Spleen (tissue), 11 donors: ENCODE results near the gene HECW1. TPM values are rescaled to one million over a fixed set of nuclear protein-coding genes. Genes with fewer than 3 reads are reported as not detected.

Experiments
- DNase-seq: peaks from one replicate; pipeline ENCODE4 v3.0.0-alpha.2; 2020
- H3K27ac ChIP-seq, 8 donors: fragments of 200-600 bp; sonication (generic) in 7 of 8; 1 replicate in 4 of 8; 2 replicates in 4 of 8; pipeline versions ENCODE4 v1.5.0 to v1.8.0; 2016 to 2021; ENCODE audit warnings: inconsistent platforms in 4 of 8, mild to moderate bottlenecking in 4 of 8, moderate library complexity in 1 of 8
- H3K27me3 ChIP-seq, 7 donors: fragments of 200-600 bp; sonication (generic) in 6 of 7; replicated peaks in 1 of 7; 1 replicate in 4 of 7; 2 replicates in 3 of 7; pipeline versions ENCODE4 v1.5.0 to v1.8.0; 2016 to 2021; ENCODE audit warnings: inconsistent platforms in 3 of 7, mild to moderate bottlenecking in 1 of 7
- H3K36me3 ChIP-seq, 6 donors: fragments of 200-600 bp; sonication (generic) in 5 of 6; 1 replicate in 4 of 6; 2 replicates in 2 of 6; pipeline versions ENCODE4 v1.5.0 to v1.8.0; 2016 to 2021; ENCODE audit warnings: inconsistent platforms in 2 of 6
- H3K4me1 ChIP-seq, 6 donors: fragments of 200-600 bp; sonication (generic) in 5 of 6; 1 replicate in 3 of 6; 2 replicates in 3 of 6; pipeline versions ENCODE4 v1.5.0 to v1.8.0; 2016 to 2021; ENCODE audit warnings: inconsistent platforms in 3 of 6
- H3K4me3 ChIP-seq, 8 donors: fragments of 200-600 bp; sonication (generic) in 7 of 8; 1 replicate in 4 of 8; 2 replicates in 4 of 8; pipeline versions ENCODE4 v1.5.0 to v1.8.0; 2016 to 2021; ENCODE audit warnings: inconsistent platforms in 4 of 8, mild to moderate bottlenecking in 4 of 8, moderate library complexity in 2 of 8
- H3K9me3 ChIP-seq, 8 donors: fragments of 200-600 bp; sonication (generic) in 7 of 8; 1 replicate in 4 of 8; 2 replicates in 4 of 8; pipeline versions ENCODE4 v1.5.0 to v1.8.0; 2016 to 2021; ENCODE audit warnings: inconsistent platforms in 4 of 8
- POLR2A ChIP-seq, 3 donors: fragments of 450-650 bp; IDR thresholded peaks; one replicate each; pipeline ENCODE4 v1.5.1; 2017; ENCODE audit warnings: antibody characterized with exemption in 3 of 3, mild to moderate bottlenecking in 1 of 3
- POLR2AphosphoS5 ChIP-seq, 3 donors: sonication (generic); formaldehyde crosslinking; IDR thresholded peaks; one replicate each; pipeline ENCODE4 v1.5.1; 2017; ENCODE audit warnings: antibody characterized with exemption in 3 of 3
- WGBS, 5 donors: extraction: QIAGEN DNeasy Blood & Tissue Kit in 3 of 5; methylation state at CpG; one replicate each; pipeline versions ENCODE4 v1.1.5 to v1.1.7; 2013 to 2018; 5-methylcytosine and 5-hydroxymethylcytosine counted together
- intact Hi-C: fragments of 100-400 bp; cut with DNase I; formaldehyde crosslinking; loops from one replicate; pipeline ENCODE4 v1.15.0; 2023; ENCODE audit warnings: low total_unique reads
- polyA plus RNA-seq, 3 donors: library from polyadenylated mRNA; stranded (reverse); fragments of 200-250 nt; gene quantifications; one replicate each; pipeline ENCODE4 v1.2.1, GENCODE V29; 2013
- total RNA-seq, 7 donors: library from RNA; depleted of rRNA in 3 of 7; stranded (reverse); fragments of >200 nt in 3 of 7; fragmentation: NEBNext Ultra II Directional in 4 of 7; extraction: Animal tissue kit (Norgen Biotek cat#: 25700) in 4 of 7; gene quantifications; one replicate each; pipeline versions ENCODE4 v1.1.0 to v1.2.1, GENCODE V29; 2016 to 2021
- TF ChIP-seq, protein P1 (sequence below), 11 experiments: fragments of 200-600 bp in 7 of 11; fragments of 450-650 bp in 4 of 11; sonication (generic) in 4 of 11; IDR thresholded peaks in 8 of 11; conservative IDR thresholded peaks in 3 of 11; 1 replicate in 7 of 11; 2 replicates in 4 of 11; pipeline versions ENCODE4 v1.4.0 to v1.8.0; 2016 to 2021; ENCODE audit warnings: antibody characterized with exemption in 11 of 11, inconsistent platforms in 4 of 11, mild to moderate bottlenecking in 1 of 11
- donor health status: healthy with polysubstance abuse.
- donor health status: DM: no; HTN: no; CAD: no; lungs with moderate emphysema.
- donor health status: DM: no; HTN: no; CAD: no.
- donor health status: Bipolar disorder and iron deficiency.
- donor health status: healthy.
- donor health status: DM: no; HTN: no; CAD: no.
- donor health status: DM: yes; HTN: yes; CAD: no.

The HECW1 gene
- total and polyA plus RNA-seq, 10 donors = 0.03 to 1.5 (median 0.40) TPM; not detected in 1

DNA sequence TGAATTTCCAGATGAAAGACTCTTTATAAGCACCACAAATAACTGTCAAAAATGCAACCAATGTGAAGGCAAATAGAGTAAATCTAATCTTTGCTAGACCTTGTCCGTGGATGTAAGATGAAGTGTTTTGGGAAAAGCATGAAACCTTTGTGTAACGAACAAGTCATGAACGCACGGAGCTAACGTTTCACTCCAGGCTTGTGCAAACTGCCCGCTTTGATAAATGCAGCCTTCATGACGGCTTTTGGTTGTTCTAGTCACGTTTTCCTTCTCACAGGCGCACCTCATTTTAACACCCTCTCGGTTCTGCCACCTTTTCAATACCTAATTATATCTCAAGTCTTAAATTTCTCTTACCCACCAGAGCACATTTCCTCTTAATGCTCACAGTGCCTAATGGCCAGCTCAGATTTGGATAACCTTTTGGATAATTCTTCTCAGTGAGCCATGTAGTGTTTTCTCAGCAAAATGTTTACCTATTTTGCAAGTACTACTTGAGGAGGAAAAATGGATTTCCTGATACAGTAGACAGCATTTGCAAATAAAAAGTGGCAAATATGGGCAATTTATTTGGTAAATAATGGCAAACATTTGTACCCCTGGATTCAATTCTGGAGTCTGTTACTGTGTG, 63.2 kb downstream of the HECW1 start:
- TF ChIP-seq, protein P1, sequence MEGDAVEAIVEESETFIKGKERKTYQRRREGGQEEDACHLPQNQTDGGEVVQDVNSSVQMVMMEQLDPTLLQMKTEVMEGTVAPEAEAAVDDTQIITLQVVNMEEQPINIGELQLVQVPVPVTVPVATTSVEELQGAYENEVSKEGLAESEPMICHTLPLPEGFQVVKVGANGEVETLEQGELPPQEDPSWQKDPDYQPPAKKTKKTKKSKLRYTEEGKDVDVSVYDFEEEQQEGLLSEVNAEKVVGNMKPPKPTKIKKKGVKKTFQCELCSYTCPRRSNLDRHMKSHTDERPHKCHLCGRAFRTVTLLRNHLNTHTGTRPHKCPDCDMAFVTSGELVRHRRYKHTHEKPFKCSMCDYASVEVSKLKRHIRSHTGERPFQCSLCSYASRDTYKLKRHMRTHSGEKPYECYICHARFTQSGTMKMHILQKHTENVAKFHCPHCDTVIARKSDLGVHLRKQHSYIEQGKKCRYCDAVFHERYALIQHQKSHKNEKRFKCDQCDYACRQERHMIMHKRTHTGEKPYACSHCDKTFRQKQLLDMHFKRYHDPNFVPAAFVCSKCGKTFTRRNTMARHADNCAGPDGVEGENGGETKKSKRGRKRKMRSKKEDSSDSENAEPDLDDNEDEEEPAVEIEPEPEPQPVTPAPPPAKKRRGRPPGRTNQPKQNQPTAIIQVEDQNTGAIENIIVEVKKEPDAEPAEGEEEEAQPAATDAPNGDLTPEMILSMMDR (IDR thresholded peaks at IDR 0.05 in 8 of 11, conservative IDR thresholded peaks at IDR 0.05 in 3 of 11) = no peak
- TF ChIP-seq POLR2AphosphoS5 (IDR thresholded peaks at IDR 0.05) = no peak
- intact Hi-C loops = no loop called here
- DNase-seq = no peak

DNA sequence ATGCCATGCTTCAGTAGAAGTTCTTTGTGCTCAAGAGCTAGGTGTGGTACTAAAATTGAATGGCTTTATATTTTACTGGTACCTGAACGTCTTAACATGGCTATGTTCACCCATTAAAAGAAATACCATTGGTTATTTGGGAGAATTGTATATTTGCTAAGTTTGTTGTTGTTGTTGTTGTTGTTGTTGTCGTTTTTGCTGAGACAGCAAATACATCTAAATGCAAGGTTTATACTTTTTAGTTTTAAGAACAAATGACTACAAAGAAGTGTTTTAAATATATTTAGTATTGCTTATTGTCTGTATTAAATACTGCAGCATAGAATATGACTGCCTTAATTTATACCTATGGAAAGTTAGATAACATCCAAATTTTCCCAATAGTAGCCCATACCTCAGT, 66.9 kb downstream of the HECW1 start:
- intact Hi-C loops = no loop called here

More for the DNA sequence above, 63.2 kb downstream of the HECW1 start:
- Histone ChIP-seq H3K4me3 (no peak overlapping the region), H3K27ac (no peak overlapping the region), H3K36me3 (no peaks in the 10 kb centered on the region), H3K4me1 (no peaks in the 10 kb centered on the region), H3K27me3 (peaks cover 0 to 5% (median 0%) of the 10 kb centered on the region in 7 donors), H3K9me3 (no peaks in the 10 kb centered on the region)
- WGBS, 5 donors = 82 to 89% (median 86%) methylated on average over 10 of the region's 10 CpGs

DNA sequence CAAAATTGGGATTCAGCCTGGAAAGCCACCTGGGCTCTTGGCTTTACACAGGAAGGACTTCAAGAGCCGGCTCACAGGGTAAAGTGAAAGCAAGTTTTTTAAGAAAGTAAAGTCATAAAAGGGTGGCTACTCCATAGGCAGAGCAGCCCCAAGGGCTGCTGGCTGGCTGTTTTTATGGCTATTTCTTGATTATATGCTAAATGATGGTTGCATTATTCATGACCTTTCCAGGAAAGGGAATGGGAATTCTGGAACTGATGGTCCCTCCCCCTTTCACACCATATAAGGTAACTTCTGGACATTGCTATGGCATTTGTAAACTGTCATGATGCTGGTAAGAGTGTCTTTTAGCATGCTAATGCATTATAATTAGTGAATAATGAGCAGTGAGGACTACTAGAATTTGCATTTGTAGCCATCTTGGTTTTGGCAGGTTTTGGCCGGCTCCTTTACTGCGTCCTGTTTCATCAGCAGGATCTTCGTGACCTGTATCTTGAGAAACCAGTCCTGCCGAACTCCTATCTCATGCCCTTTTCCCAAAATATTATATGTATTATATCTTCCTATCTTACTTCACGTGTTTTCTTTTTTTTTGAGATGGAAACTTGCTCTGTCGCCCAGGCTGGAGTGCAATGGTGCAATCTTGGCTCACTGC, 80.5 kb downstream of the HECW1 start:
- intact Hi-C loops = no loop called here
- Histone ChIP-seq H3K9me3 (no peaks in the 10 kb centered on the region), H3K4me1 (no peaks in the 10 kb centered on the region), H3K36me3 (no peaks in the 10 kb centered on the region), H3K4me3 (no peak overlapping the region), H3K27me3 (peaks cover 0 to 10% (median 0%) of the 10 kb centered on the region in 7 donors), H3K27ac (no peak overlapping the region)
- no peak for TF ChIP-seq POLR2AphosphoS5 (IDR thresholded peaks at IDR 0.05)
- TF ChIP-seq, protein P1 (IDR thresholded peaks at IDR 0.05 in 8 of 11, conservative IDR thresholded peaks at IDR 0.05 in 3 of 11) = no peak
- TF ChIP-seq POLR2A (IDR thresholded peaks at IDR 0.05) = no peak
- 86 to 96% (median 92%) methylated on average over 7 of the region's 7 CpGs for WGBS, 5 donors
- DNase-seq = no peak

More for the DNA sequence above, 66.9 kb downstream of the HECW1 start:
- DNase-seq = no peak
- H3K27ac ChIP-seq = no peak overlapping the region
- no peak for TF ChIP-seq POLR2AphosphoS5 (IDR thresholded peaks at IDR 0.05)
- TF ChIP-seq, protein P1 (IDR thresholded peaks at IDR 0.05 in 8 of 11, conservative IDR thresholded peaks at IDR 0.05 in 3 of 11) = no peak
- no peak for TF ChIP-seq POLR2A (IDR thresholded peaks at IDR 0.05)
- H3K4me3 ChIP-seq = no peak overlapping the region
- no peaks in the 10 kb centered on the region for H3K36me3 ChIP-seq
- no peaks in the 10 kb centered on the region for H3K4me1 ChIP-seq
- 64 to 81% (median 71%) methylated on average over 2 of the region's 2 CpGs for WGBS, 5 donors
- no peaks in the 10 kb centered on the region for H3K27me3 ChIP-seq
- H3K9me3 ChIP-seq = peaks cover 0 to 4% (median 0%) of the 10 kb centered on the region in 8 donors

DNA sequence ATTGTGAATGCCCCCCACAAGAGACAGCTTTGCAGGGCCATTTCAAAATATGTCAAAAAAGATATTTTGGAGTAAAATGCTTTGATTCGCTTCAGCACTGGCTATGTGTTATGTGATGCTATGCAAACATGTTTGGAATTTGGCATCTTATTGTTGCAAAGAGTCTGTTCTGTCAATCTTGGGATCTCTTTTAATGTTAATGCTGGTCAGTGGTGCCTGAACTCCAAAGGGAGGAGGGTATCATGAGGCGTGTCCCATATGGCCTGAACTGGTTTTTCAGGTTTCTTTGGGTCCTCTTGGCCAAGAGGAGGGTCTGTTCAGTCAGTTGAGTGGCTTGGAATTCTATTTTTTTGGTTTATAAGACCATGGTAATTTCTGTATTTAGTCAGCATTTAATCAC, 81.4 kb downstream of the HECW1 start:
- intact Hi-C loops = no loop called here
- Histone ChIP-seq H3K27me3 (peaks cover 0 to 15% (median 0%) of the 10 kb centered on the region in 7 donors), H3K27ac (no peak overlapping the region), H3K36me3 (no peaks in the 10 kb centered on the region), H3K4me1 (no peaks in the 10 kb centered on the region), H3K9me3 (no peaks in the 10 kb centered on the region), H3K4me3 (no peak overlapping the region)
- TF ChIP-seq POLR2A (IDR thresholded peaks at IDR 0.05) (no peak), POLR2AphosphoS5 (IDR thresholded peaks at IDR 0.05) (no peak)
- TF ChIP-seq, protein P1 (IDR thresholded peaks at IDR 0.05 in 8 of 11, conservative IDR thresholded peaks at IDR 0.05 in 3 of 11) = no peak
- no peak for DNase-seq
- 56 to 71% (median 62%) methylated on average over 2 of the region's 2 CpGs for WGBS, 5 donors
